Measurements from ENCODE around the gene ACP5.

DNA sequence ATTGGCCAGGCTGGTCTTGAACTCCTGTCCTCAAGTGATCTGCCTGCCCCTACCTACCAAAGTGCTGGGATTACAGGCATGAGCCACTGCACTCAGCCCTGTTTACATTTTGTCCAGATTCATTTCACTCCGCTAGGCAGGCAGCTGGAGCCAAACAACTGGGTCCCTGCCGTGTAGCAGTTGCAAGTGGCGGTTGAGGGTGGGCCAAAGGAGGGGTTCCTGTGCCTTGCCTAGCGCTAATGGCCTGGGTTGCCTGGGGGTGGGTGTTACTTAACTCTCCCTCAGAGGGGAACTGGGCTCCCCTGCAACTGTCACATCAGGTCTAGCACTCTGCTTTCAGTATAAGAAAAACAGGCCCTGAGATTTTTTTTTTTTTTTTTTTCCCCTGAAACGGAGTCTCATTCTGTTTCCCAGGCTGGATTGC lies 7.4 kb downstream of the ACP5 start:
- TF ChIP-seq, protein P1, sequence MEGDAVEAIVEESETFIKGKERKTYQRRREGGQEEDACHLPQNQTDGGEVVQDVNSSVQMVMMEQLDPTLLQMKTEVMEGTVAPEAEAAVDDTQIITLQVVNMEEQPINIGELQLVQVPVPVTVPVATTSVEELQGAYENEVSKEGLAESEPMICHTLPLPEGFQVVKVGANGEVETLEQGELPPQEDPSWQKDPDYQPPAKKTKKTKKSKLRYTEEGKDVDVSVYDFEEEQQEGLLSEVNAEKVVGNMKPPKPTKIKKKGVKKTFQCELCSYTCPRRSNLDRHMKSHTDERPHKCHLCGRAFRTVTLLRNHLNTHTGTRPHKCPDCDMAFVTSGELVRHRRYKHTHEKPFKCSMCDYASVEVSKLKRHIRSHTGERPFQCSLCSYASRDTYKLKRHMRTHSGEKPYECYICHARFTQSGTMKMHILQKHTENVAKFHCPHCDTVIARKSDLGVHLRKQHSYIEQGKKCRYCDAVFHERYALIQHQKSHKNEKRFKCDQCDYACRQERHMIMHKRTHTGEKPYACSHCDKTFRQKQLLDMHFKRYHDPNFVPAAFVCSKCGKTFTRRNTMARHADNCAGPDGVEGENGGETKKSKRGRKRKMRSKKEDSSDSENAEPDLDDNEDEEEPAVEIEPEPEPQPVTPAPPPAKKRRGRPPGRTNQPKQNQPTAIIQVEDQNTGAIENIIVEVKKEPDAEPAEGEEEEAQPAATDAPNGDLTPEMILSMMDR (IDR thresholded peaks at IDR 0.05; ENCODE audit: poor library complexity, severe bottlenecking), result no peak
- no peak for TF ChIP-seq TAF1 (IDR thresholded peaks at IDR 0.05; ENCODE audit: low read depth)
- TF ChIP-seq RAD21 (conservative IDR thresholded peaks at IDR 0.05), result no peak
- TF ChIP-seq EZH2 (IDR thresholded peaks at IDR 0.05; ENCODE audit: borderline replicate concordance, insufficient read depth, low read length, poor library complexity, severe bottlenecking), result no peak
- no peak for TF ChIP-seq EP300 (conservative IDR thresholded peaks at IDR 0.05; ENCODE audit: poor library complexity, severe bottlenecking)
- TF ChIP-seq MXI1 (conservative IDR thresholded peaks at IDR 0.05; ENCODE audit: poor library complexity, severe bottlenecking), result no peak
- no peak for TF ChIP-seq POLR2AphosphoS5 (IDR thresholded peaks at IDR 0.05)
- TF ChIP-seq, protein P2, sequence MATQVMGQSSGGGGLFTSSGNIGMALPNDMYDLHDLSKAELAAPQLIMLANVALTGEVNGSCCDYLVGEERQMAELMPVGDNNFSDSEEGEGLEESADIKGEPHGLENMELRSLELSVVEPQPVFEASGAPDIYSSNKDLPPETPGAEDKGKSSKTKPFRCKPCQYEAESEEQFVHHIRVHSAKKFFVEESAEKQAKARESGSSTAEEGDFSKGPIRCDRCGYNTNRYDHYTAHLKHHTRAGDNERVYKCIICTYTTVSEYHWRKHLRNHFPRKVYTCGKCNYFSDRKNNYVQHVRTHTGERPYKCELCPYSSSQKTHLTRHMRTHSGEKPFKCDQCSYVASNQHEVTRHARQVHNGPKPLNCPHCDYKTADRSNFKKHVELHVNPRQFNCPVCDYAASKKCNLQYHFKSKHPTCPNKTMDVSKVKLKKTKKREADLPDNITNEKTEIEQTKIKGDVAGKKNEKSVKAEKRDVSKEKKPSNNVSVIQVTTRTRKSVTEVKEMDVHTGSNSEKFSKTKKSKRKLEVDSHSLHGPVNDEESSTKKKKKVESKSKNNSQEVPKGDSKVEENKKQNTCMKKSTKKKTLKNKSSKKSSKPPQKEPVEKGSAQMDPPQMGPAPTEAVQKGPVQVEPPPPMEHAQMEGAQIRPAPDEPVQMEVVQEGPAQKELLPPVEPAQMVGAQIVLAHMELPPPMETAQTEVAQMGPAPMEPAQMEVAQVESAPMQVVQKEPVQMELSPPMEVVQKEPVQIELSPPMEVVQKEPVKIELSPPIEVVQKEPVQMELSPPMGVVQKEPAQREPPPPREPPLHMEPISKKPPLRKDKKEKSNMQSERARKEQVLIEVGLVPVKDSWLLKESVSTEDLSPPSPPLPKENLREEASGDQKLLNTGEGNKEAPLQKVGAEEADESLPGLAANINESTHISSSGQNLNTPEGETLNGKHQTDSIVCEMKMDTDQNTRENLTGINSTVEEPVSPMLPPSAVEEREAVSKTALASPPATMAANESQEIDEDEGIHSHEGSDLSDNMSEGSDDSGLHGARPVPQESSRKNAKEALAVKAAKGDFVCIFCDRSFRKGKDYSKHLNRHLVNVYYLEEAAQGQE (IDR thresholded peaks at IDR 0.05; ENCODE audit: borderline replicate concordance), result no peak
- no peak for TF ChIP-seq SMC3 (conservative IDR thresholded peaks at IDR 0.05; ENCODE audit: poor library complexity)
